Natural killer cell (primary cell): ENCODE data around the gene PHACTR3. TPM values are rescaled to one million over a fixed set of nuclear protein-coding genes. Genes with fewer than 3 reads are reported as not detected.

Experiments used
- ATAC-seq, 3 donors: fragments of 150-1000 bp in 2 of 3; fragments of 200-7000 bp in 1 of 3; cut with Tn5 transposase; 1 replicate in 1 of 3; 2 replicates in 2 of 3; pipeline ENCODE4 v1.10.0; 2021; ENCODE audit warnings: mild to moderate bottlenecking in 2 of 3, moderate library complexity in 2 of 3
- DNase-seq, 2 donors: peaks; one replicate each; pipeline versions ENCODE4 v3.0.0 to v3.0.0-alpha.2; 2013 to 2021; ENCODE audit warnings: mixed read lengths in 1 of 2
- H3K27ac ChIP-seq: one replicate; pipeline ENCODE4 v1.5.1; 2013; ENCODE audit warnings: mild to moderate bottlenecking, low read length
- H3K27me3 ChIP-seq: one replicate; pipeline ENCODE4 v1.6.1; 2013; ENCODE audit warnings: low read length; ENCODE audit not compliant: control insufficient read depth, insufficient read depth
- H3K36me3 ChIP-seq: one replicate; pipeline ENCODE4 v1.6.1; 2013; ENCODE audit warnings: low read length; ENCODE audit not compliant: control insufficient read depth, insufficient read depth
- H3K4me1 ChIP-seq: one replicate; pipeline ENCODE4 v1.6.1; 2013; ENCODE audit warnings: low read length; ENCODE audit not compliant: control insufficient read depth, insufficient read depth
- H3K4me3 ChIP-seq: one replicate; pipeline ENCODE4 v1.5.1; 2013; ENCODE audit warnings: low read length
- H3K9me3 ChIP-seq: one replicate; pipeline ENCODE4 v1.6.1; 2013; ENCODE audit warnings: low read length; ENCODE audit not compliant: control insufficient read depth, insufficient read depth
- H3K27ac Mint-ChIP-seq, 2 donors: one replicate each; pipeline ENCODE4 v1.8.0; 2022; ENCODE audit warnings: mild to moderate bottlenecking in 2 of 2, mixed read lengths in 2 of 2, moderate library complexity in 1 of 2
- H3K27me3 Mint-ChIP-seq, 2 donors: one replicate each; pipeline ENCODE4 v1.8.0; 2022; ENCODE audit warnings: low read depth in 2 of 2, mixed read lengths in 2 of 2
- H3K36me3 Mint-ChIP-seq: one replicate; pipeline ENCODE4 v1.8.0; 2022; ENCODE audit warnings: mixed read lengths
- H3K4me1 Mint-ChIP-seq, 2 donors: one replicate each; pipeline ENCODE4 v1.8.0; 2022; ENCODE audit warnings: mixed read lengths in 2 of 2
- H3K4me3 Mint-ChIP-seq: one replicate; pipeline ENCODE4 v1.8.0; 2022; ENCODE audit warnings: mild to moderate bottlenecking, moderate library complexity, mixed read lengths
- H3K9me3 Mint-ChIP-seq, 2 donors: one replicate each; pipeline ENCODE4 v1.8.0; 2022; ENCODE audit warnings: mixed read lengths in 2 of 2
- WGBS: methylation state at CpG from one replicate; pipeline ENCODE4 v1.1.7; 2013; ENCODE audit warnings: missing lambda C conversion rate; ENCODE audit not compliant: insufficient coverage; 5-methylcytosine and 5-hydroxymethylcytosine counted together
- intact Hi-C: fragments of 100-400 bp; cut with micrococcal nuclease; formaldehyde crosslinking; loops from one replicate; pipeline ENCODE4 v1.14.2; 2022
- total RNA-seq, 4 donors: library from RNA; stranded (reverse); fragments of 120-200 nt in 1 of 4; gene quantifications; one replicate each; pipeline versions ENCODE4 v1.2.3 to v1.2.4, GENCODE V29; 2013 to 2022
- TF ChIP-seq, protein P1 (sequence below): fragments of 200-600 bp; IDR thresholded peaks from one replicate; pipeline ENCODE4 v1.8.0; 2022; ENCODE audit warnings: antibody characterized with exemption

PHACTR3 gene
- total RNA-seq, 3 donors from 2014 or later (not counting 1 experiment from before 2014, with no cell fraction given): not detected

DNA sequence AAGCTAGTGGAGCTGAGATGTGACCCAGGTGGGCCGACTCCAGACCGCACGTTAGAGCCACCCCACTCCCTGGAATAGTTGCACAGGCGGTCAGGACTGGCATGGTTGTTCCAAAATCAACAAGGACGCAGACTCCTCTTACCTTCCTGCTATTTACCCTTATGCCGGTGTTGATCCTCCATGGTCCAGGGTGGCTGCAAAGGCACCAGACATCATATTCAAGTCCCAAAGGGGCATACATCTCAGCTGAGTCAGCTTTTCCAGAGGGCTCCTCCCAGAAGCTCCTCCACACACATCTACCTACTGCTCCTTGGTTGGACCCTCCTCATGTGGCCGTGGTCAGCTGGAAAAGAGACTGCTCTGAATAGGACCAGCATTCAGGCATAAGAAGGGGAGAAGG is 216.9 kb downstream of the PHACTR3 start:
- no peaks in the 10 kb centered on the region for H3K9me3 Mint-ChIP-seq
- 93% methylated on average over 7 of the region's 7 CpGs for WGBS
- TF ChIP-seq, protein P1, sequence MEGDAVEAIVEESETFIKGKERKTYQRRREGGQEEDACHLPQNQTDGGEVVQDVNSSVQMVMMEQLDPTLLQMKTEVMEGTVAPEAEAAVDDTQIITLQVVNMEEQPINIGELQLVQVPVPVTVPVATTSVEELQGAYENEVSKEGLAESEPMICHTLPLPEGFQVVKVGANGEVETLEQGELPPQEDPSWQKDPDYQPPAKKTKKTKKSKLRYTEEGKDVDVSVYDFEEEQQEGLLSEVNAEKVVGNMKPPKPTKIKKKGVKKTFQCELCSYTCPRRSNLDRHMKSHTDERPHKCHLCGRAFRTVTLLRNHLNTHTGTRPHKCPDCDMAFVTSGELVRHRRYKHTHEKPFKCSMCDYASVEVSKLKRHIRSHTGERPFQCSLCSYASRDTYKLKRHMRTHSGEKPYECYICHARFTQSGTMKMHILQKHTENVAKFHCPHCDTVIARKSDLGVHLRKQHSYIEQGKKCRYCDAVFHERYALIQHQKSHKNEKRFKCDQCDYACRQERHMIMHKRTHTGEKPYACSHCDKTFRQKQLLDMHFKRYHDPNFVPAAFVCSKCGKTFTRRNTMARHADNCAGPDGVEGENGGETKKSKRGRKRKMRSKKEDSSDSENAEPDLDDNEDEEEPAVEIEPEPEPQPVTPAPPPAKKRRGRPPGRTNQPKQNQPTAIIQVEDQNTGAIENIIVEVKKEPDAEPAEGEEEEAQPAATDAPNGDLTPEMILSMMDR: no peak

DNA sequence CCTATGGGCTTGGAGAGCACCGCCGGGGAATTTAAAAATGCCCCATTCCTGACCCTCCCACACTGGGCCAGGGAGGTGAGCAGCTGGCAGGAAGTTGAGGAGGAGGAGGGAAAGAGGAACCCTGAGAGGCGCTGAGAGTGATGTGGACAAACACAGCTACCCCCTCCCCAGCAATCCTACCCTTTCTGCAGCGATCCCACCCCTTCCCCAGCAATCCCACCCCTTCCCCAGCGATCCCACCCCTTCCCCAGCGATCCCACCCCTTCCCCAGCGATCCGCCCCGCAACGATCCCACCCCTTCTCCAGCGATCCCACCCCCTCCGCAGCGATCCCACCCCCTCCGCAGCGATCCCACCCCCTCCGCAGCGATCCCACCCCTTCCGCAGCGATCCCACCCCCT is 217.4 kb downstream of the PHACTR3 start:
- DNase-seq: no peak
- Mint-ChIP-seq H3K4me1 (no peaks in the 10 kb centered on the region), H3K27ac (no peak overlapping the region), H3K4me3 (no peak overlapping the region), H3K27me3 (peaks cover 0 to 10% of the 10 kb centered on the region in 2 donors), H3K9me3 (no peaks in the 10 kb centered on the region), H3K36me3 (no peaks in the 10 kb centered on the region)
- H3K9me3 ChIP-seq: no peaks in the 10 kb centered on the region
- H3K27me3 ChIP-seq: no peaks in the 10 kb centered on the region
- no peak for ATAC-seq
- H3K4me1 ChIP-seq: no peaks in the 10 kb centered on the region
- intact Hi-C loops: no loop called here
- WGBS: 55% methylated on average over 1 of the region's 19 CpGs
- no peak overlapping the region for H3K27ac ChIP-seq
- TF ChIP-seq, protein P1: no peak
- H3K36me3 ChIP-seq: no peaks in the 10 kb centered on the region
- H3K4me3 ChIP-seq: no peak overlapping the region

More for the DNA sequence above, 216.9 kb downstream of the PHACTR3 start:
- peaks cover 0 to 10% of the 10 kb centered on the region in 2 donors for H3K27me3 Mint-ChIP-seq
- Histone ChIP-seq H3K27me3 (no peaks in the 10 kb centered on the region), H3K27ac (no peak overlapping the region), H3K36me3 (no peaks in the 10 kb centered on the region), H3K9me3 (no peaks in the 10 kb centered on the region), H3K4me1 (no peaks in the 10 kb centered on the region), H3K4me3 (no peak overlapping the region)
- ATAC-seq (no peak), DNase-seq (no peak)
- intact Hi-C loops: no loop called here
- no peak overlapping the region for H3K4me3 Mint-ChIP-seq
- no peak overlapping the region for H3K27ac Mint-ChIP-seq
- no peaks in the 10 kb centered on the region for H3K36me3 Mint-ChIP-seq
- H3K4me1 Mint-ChIP-seq: no peaks in the 10 kb centered on the region

- intact Hi-C loops: no loop called here
- Histone ChIP-seq H3K36me3 (no peaks in the 10 kb centered on the region), H3K27ac (no peak overlapping the region), H3K9me3 (no peaks in the 10 kb centered on the region), H3K27me3 (no peaks in the 10 kb centered on the region), H3K4me3 (no peak overlapping the region), H3K4me1 (no peaks in the 10 kb centered on the region)
- no peak for ATAC-seq
- Mint-ChIP-seq H3K9me3 (no peaks in the 10 kb centered on the region), H3K36me3 (no peaks in the 10 kb centered on the region), H3K4me3 (no peak overlapping the region), H3K27ac (no peak overlapping the region), H3K4me1 (no peaks in the 10 kb centered on the region), H3K27me3 (peaks cover 0 to 10% of the 10 kb centered on the region in 2 donors)
- 77% methylated on average over 21 of the region's 21 CpGs for WGBS
- TF ChIP-seq, protein P1: no peak
- DNase-seq: no peak
These were observed 218.1 kb downstream of the PHACTR3 start for GRCh38 chr20:59822291-59823029.

GRCh38 chr20:59823030-59823423 is 218.7 kb downstream of the PHACTR3 start:
- Histone ChIP-seq H3K36me3 (no peaks in the 10 kb centered on the region), H3K27ac (no peak overlapping the region), H3K9me3 (no peaks in the 10 kb centered on the region), H3K27me3 (no peaks in the 10 kb centered on the region), H3K4me3 (no peak overlapping the region), H3K4me1 (no peaks in the 10 kb centered on the region)
- no peak overlapping the region for H3K27ac Mint-ChIP-seq
- H3K4me3 Mint-ChIP-seq: no peak overlapping the region
- TF ChIP-seq, protein P1: no peak
- 81% methylated on average over 8 of the region's 9 CpGs for WGBS
- no peaks in the 10 kb centered on the region for H3K9me3 Mint-ChIP-seq
- no peak for DNase-seq
- intact Hi-C loops: no loop called here
- no peaks in the 10 kb centered on the region for H3K36me3 Mint-ChIP-seq
- no peak for ATAC-seq
- no peaks in the 10 kb centered on the region for H3K4me1 Mint-ChIP-seq
- peaks cover 0 to 10% of the 10 kb centered on the region in 2 donors for H3K27me3 Mint-ChIP-seq
